GM19468 (cell line): Measurements from ENCODE around the gene AEBP2.
"Not testable (repeated sequence)": the region's sequence is repeated elsewhere in the genome, so short reads cannot be mapped to it uniquely, and the experiment has no call there.

Source experiments
- ATAC-seq: cut with Tn5 transposase; IDR thresholded peaks from one replicate; pipeline ENCODE4 v1.9.1; 2021; ENCODE audit warnings: mild to moderate bottlenecking, moderate library complexity, moderate number of reproducible peaks; ENCODE audit not compliant: unreplicated experiment; ENCODE audit errors: extremely low read depth

Gene AEBP2

GRCh38 chr12:19545301-19545700 is 106.0 kb downstream of the AEBP2 start:
- ATAC-seq, result no peak

DNA sequence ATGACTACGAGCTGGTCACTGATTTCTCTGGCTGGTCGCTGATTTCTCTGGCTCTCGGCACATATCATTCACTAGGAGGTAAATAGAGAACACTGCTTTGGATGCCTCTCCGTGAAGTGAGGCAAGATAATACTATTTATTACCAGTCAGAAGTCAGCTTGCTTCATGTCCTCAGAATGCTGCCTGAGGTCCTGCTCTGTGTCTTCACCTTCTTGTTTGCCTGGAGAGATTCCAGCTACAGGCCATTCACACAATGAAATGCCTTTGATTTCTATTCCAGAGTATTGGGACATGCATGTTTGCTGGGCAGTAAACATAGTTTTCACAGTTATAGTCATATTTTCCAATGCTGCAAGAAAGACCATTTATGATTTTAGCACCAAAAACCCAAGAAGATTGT is 106.7 kb downstream of the AEBP2 start:
- ATAC-seq, result no peak

DNA sequence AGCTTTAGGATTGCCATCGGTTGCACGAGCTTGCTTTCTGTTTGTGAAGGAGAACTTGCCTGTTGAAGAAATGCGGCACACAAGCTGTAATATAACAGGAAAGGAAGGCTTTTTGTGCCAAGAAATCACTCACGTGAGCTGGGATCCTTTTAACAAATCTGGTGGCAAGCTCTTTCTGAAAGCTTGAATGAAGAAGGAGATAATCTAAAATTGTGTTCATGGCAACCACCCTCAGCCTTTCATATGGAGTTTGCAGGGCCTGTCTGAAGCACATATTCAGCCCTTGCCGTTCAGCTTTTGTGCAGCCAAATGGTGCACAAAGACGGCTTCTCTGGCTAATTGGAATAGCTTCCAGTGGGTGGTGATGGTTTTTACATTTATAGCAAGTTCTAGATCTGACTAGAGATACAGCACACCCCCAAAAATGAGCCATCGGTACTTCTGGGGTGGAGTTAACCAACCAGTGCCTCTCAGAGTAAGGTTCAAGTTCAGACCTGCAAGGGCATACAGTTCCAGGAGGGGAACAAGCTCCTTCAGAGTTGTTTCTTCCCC is 107.4 kb downstream of the AEBP2 start:
- ATAC-seq, result no peak

DNA sequence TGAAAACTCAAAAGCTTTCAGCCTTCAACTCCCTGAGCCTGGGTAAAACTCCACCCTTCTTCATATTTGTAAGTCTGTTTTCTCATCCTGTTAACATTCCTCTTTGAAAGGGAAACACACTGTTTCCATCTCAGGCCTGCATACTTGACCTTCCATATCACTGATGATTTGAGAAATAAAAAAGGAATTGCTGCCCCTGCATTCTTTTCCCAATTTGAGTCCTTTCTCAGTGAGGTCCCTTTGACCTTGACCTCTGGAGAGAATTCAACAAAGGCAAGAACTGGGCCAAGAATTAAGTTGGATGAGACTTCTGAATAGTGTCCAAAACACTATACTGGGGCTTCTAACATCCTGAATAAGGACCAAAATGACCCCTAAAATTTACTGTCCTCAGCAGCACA is 108.0 kb downstream of the AEBP2 start:
- no peak for ATAC-seq

GRCh38 chr12:19548834-19549233 is 109.5 kb downstream of the AEBP2 start:
- no peak for ATAC-seq

DNA sequence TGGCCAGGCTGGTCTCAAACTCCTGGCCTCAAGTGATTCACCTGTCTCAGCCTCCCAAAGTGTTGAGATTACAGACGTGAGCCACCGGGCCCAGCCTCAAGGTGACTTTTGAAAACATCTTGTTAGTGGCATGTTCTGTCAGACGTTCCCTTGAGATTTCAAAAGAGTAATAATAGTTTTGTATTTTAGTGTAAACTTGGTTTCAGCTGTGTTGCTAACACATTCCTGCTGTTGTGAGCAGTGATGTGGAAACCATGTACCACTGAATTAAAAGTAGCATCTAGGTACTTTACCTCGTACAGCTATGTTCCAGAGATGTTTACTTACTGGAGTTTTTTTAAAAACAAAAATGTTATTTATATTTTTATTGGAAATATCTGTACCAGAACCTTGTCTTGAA is 111.3 kb downstream of the AEBP2 start:
- ATAC-seq, result no peak

GRCh38 chr12:19552441-19553097 is 113.3 kb downstream of the AEBP2 start:
- ATAC-seq, result not testable (repeated sequence)

GRCh38 chr12:19553175-19553574 is 113.9 kb downstream of the AEBP2 start:
- no peak for ATAC-seq

- no peak for ATAC-seq
These were observed 122.2 kb downstream of the AEBP2 start for GRCh38 chr12:19561411-19561961.
